Type B pancreatic cell (in vitro differentiated cells): ENCODE measurements around the gene SPECC1L. TPM values are rescaled to one million over a fixed set of nuclear protein-coding genes. Genes with fewer than 3 reads are reported as not detected.

ENCODE experiments used
- DNase-seq: peaks from one replicate; pipeline ENCODE4 v3.0.0; 2021; ENCODE audit warnings: mixed read lengths; ENCODE audit not compliant: unreplicated experiment; ENCODE audit errors: extremely low spot score
- H3K27ac Mint-ChIP-seq: 2 replicates; pipeline ENCODE4 v1.8.0; 2021; ENCODE audit warnings: mild to moderate bottlenecking, mixed read lengths
- H3K27me3 Mint-ChIP-seq: 2 replicates; pipeline ENCODE4 v1.8.0; 2021; ENCODE audit warnings: mixed read lengths
- H3K36me3 Mint-ChIP-seq: 2 replicates; pipeline ENCODE4 v1.8.0; 2021; ENCODE audit warnings: mixed read lengths
- H3K4me1 Mint-ChIP-seq: one replicate; pipeline ENCODE4 v1.8.0; 2021; ENCODE audit warnings: mixed read lengths; ENCODE audit not compliant: unreplicated experiment
- H3K4me3 Mint-ChIP-seq: 2 replicates; pipeline ENCODE4 v1.8.0; 2021; ENCODE audit warnings: mild to moderate bottlenecking, mixed read lengths
- H3K9me3 Mint-ChIP-seq: 2 replicates; pipeline ENCODE4 v1.8.0; 2021; ENCODE audit warnings: mixed read lengths
- CTCF ChIP-seq: fragments of 200-600 bp; sonication (generic); conservative IDR thresholded peaks from 2 replicates; pipeline ENCODE4 v1.5.0; 2021; ENCODE audit warnings: antibody characterized with exemption, mild to moderate bottlenecking
- total RNA-seq: library from RNA; stranded (reverse); gene quantifications from 2 replicates; pipeline ENCODE4 v1.2.1, GENCODE V29; 2021; ENCODE audit warnings: low replicate concordance

SPECC1L gene
- total RNA-seq, 1 donor from 2014 or later = 89.0 TPM

DNA sequence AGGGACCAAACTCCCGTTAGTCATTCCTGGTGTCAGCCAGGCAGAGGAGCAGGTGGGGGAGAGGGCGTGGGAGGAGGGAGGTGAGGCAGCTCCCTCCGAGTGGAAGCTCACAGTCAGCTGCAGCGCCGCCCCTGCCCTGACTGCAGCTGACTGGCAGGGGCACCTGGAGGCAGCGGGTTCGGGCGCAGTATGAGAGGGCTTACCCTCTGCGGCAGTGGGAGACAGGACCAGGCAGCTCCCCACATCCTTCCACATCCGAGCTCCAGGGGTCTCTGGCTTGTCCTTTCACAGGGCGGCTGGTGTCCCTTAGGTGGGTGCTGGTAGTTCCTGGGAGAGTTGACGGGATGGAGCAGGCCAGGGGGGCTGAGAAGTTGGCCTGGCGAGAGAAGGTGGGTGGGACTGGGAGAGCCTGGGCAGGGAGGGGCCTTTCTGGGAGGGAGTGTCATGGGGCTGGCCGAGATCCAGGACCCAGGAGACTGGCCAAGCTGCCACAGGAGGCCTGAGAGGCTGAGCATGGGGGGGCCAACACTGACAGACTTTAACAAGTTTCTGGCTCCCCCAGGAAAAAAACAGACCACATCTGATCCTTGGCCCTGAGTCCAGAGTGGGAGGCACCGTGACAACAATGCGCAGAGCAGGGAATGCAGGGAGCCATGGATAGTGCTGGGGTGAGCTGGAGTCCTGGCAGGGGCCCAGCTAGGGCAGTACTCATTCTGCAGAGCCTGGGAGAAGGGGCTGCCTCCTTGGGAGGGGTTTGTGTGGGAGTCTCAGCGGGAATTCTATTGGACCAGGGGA is 161.6 kb downstream of the SPECC1L start:
- no peak for TF ChIP-seq CTCF
- Mint-ChIP-seq H3K27me3 (peaks cover 5% of the 10 kb centered on the region), H3K27ac (no peak overlapping the region), H3K4me1 (peaks cover 25% of the 10 kb centered on the region), H3K9me3 (no peaks in the 10 kb centered on the region), H3K4me3 (no peak overlapping the region), H3K36me3 (no peaks in the 10 kb centered on the region)
- no peak for DNase-seq

GRCh38 chr22:24433001-24433827 is 162.6 kb downstream of the SPECC1L start:
- H3K4me3 Mint-ChIP-seq = no peak overlapping the region
- DNase-seq = no peak
- no peaks in the 10 kb centered on the region for H3K9me3 Mint-ChIP-seq
- H3K27me3 Mint-ChIP-seq = peaks cover 4% of the 10 kb centered on the region
- H3K4me1 Mint-ChIP-seq = peaks cover 27% of the 10 kb centered on the region
- TF ChIP-seq CTCF = no peak
- H3K36me3 Mint-ChIP-seq = no peaks in the 10 kb centered on the region
- no peak overlapping the region for H3K27ac Mint-ChIP-seq

GRCh38 chr22:24433828-24434470 is 163.3 kb downstream of the SPECC1L start:
- peaks cover 20% of the 10 kb centered on the region for H3K4me1 Mint-ChIP-seq
- no peaks in the 10 kb centered on the region for H3K36me3 Mint-ChIP-seq
- H3K27ac Mint-ChIP-seq = no peak overlapping the region
- TF ChIP-seq CTCF = no peak
- no peak overlapping the region for H3K4me3 Mint-ChIP-seq
- H3K27me3 Mint-ChIP-seq = no peaks in the 10 kb centered on the region
- no peaks in the 10 kb centered on the region for H3K9me3 Mint-ChIP-seq
- DNase-seq = no peak

DNA sequence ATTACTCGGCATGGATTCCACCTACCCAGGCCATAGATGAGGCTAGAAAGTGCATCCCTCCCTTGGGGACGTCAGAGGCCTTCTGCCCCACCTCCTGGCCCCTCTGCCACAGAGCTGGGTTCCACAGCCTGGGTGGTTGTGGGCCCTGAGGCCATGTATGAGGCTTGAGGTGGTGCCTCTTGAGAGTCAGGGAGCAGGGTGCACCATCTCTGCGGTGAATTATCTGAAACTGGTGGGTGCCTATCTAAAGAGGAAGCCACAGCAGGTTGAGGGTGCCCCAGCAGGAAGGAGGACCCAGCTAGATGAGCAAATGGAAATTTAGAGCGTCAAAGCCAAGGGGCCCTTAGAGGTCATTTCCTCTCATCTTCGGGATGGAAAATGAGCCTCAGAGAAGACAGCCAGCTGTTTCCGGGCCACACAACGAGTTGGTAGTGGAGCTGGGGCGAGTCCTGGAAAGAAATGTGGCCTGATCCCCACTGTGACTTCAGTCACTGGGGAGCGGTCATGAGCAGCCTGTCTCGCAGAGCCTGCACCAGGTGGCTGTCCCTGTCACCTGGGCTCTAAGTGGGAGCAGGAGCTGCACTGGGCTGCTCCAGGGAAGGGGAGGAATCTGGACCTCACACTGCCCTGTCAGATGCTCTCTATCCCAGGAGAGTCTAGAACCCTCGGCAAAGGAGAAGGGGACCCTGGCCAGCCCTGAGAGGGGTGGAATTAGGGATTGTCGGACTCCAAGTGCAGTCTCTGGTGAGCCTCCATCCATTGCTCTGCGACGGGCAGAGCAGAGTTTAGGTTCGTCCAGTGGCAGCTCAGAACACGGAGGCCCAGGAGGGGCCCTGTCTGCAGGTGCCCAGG is 164.1 kb downstream of the SPECC1L start:
- Mint-ChIP-seq H3K4me1 (peaks cover 16% of the 10 kb centered on the region), H3K4me3 (no peak overlapping the region), H3K27ac (no peak overlapping the region), H3K36me3 (no peaks in the 10 kb centered on the region), H3K9me3 (no peaks in the 10 kb centered on the region), H3K27me3 (no peaks in the 10 kb centered on the region)
- TF ChIP-seq CTCF = no peak
- no peak for DNase-seq

GRCh38 chr22:24435323-24435645 is 164.7 kb downstream of the SPECC1L start:
- Mint-ChIP-seq H3K27ac (no peak overlapping the region), H3K36me3 (no peaks in the 10 kb centered on the region), H3K4me3 (no peak overlapping the region), H3K27me3 (no peaks in the 10 kb centered on the region), H3K9me3 (no peaks in the 10 kb centered on the region), H3K4me1 (peaks cover 16% of the 10 kb centered on the region)
- no peak for TF ChIP-seq CTCF
- no peak for DNase-seq
